Measurements from ENCODE around the gene ACBD6. TPM values are rescaled to one million over a fixed set of nuclear protein-coding genes. Genes with fewer than 3 reads are reported as not detected.

Gene ACBD6
- total and polyA plus RNA-seq, 2 of the 4 experiments (the other 2 are of a cell fraction): 52.5 to 59.1 TPM

DNA sequence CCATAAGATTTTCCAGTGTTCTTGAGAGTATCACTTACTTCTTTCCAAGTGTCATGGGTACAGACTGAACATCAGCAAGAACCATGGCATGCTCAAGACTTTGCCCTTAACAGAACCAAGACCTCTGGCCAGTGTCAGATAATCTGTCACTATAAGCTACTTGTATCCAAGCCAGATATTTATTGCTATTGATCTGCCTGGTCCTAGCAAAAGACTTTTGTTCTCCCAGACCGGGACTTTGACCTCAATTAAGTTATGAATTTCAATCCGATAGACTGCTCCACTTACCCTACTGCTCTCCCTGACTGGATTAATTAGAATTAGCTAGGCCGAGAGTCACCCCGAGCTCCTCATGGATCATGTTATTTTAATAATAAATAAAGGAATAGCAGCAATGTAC is 129.6 kb downstream of the ACBD6 start:
- intact Hi-C loops (cut with micrococcal nuclease) (no loop called here), dilution Hi-C loops (cut with HindIII; ENCODE audit: low sequenced_read_pairs, unreplicated experiment) (no loop called here), in situ Hi-C loops (cut with MboI; ENCODE audit: low sequenced_read_pairs) (no loop called here)
- ChIA-PET POLR2A (ENCODE audit: unreplicated experiment) (no interaction called here), CTCF (interaction anchor here (0.6 kb wide), 2 partner anchors 49 to 128 kb away, joined by 3 to 4 read pairs; no protein-coding TSS in a partner anchor)
- no peak overlapping the region for H2AFZ ChIP-seq (replicated peaks; ENCODE audit: low read length, poor library complexity)
- no peak overlapping the region for H4K91ac ChIP-seq (ENCODE audit: insufficient read depth, low read depth, low read length)
- H3K27ac ChIP-seq (ENCODE audit: insufficient read depth, low read length): no peak overlapping the region
- H3K4ac ChIP-seq (ENCODE audit: low read depth, low read length): no peak overlapping the region
- H3K36me3 ChIP-seq (ENCODE audit: control insufficient read depth, insufficient read depth, low read length): no peaks in the 10 kb centered on the region
- no peaks in the 10 kb centered on the region for H3K27me3 ChIP-seq (ENCODE audit: control insufficient read depth, insufficient read depth, low read length)
- H3K18ac ChIP-seq (ENCODE audit: low read depth, low read length): no peak overlapping the region
- H4K8ac ChIP-seq (ENCODE audit: low read depth in 2 of 2, low read length in 2 of 2): no peak overlapping the region
- no peak overlapping the region for H4K5ac ChIP-seq (ENCODE audit: low read depth, low read length)
- peaks cover 4% of the 10 kb centered on the region for H3K9me1 ChIP-seq (ENCODE audit: insufficient read depth, low read length)
- no peak overlapping the region for H2BK15ac ChIP-seq (ENCODE audit: low read depth, low read length)
- no peak overlapping the region for H3K23ac ChIP-seq (ENCODE audit: low read depth, low read length)
- TF ChIP-seq MXI1 (IDR thresholded peaks at IDR 0.05; ENCODE audit: borderline replicate concordance, low read depth, low read length): no peak
- no peak for TF ChIP-seq FOS (IDR thresholded peaks at IDR 0.05; ENCODE audit: low read depth, low read length)
- TF ChIP-seq, protein P1, sequence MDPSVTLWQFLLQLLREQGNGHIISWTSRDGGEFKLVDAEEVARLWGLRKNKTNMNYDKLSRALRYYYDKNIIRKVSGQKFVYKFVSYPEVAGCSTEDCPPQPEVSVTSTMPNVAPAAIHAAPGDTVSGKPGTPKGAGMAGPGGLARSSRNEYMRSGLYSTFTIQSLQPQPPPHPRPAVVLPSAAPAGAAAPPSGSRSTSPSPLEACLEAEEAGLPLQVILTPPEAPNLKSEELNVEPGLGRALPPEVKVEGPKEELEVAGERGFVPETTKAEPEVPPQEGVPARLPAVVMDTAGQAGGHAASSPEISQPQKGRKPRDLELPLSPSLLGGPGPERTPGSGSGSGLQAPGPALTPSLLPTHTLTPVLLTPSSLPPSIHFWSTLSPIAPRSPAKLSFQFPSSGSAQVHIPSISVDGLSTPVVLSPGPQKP (IDR thresholded peaks at IDR 0.05; ENCODE audit: borderline replicate concordance, low read depth, low read length): no peak
- TF ChIP-seq RFX5 (IDR thresholded peaks at IDR 0.05; ENCODE audit: low read depth, low read length): no peak
- TF ChIP-seq, protein P2, sequence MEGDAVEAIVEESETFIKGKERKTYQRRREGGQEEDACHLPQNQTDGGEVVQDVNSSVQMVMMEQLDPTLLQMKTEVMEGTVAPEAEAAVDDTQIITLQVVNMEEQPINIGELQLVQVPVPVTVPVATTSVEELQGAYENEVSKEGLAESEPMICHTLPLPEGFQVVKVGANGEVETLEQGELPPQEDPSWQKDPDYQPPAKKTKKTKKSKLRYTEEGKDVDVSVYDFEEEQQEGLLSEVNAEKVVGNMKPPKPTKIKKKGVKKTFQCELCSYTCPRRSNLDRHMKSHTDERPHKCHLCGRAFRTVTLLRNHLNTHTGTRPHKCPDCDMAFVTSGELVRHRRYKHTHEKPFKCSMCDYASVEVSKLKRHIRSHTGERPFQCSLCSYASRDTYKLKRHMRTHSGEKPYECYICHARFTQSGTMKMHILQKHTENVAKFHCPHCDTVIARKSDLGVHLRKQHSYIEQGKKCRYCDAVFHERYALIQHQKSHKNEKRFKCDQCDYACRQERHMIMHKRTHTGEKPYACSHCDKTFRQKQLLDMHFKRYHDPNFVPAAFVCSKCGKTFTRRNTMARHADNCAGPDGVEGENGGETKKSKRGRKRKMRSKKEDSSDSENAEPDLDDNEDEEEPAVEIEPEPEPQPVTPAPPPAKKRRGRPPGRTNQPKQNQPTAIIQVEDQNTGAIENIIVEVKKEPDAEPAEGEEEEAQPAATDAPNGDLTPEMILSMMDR (conservative IDR thresholded peaks at IDR 0.05; ENCODE audit: low read depth, low read length): no peak
- TF ChIP-seq CEBPB (IDR thresholded peaks at IDR 0.05; ENCODE audit: low read depth, low read length): no peak
- no peak for TF ChIP-seq POLR2A (IDR thresholded peaks at IDR 0.05; ENCODE audit: low read depth, low read length)
- TF ChIP-seq SMC3 (IDR thresholded peaks at IDR 0.05; ENCODE audit: low read depth, low read length): no peak
- TF ChIP-seq MAZ (IDR thresholded peaks at IDR 0.05; ENCODE audit: borderline replicate concordance, low read depth, low read length): no peak
- TF ChIP-seq NFE2L2 (IDR thresholded peaks at IDR 0.05; ENCODE audit: low read depth, low read length): no peak
- no peak for TF ChIP-seq RCOR1 (IDR thresholded peaks at IDR 0.05; ENCODE audit: insufficient replicate concordance, low read length)
- no peak for TF ChIP-seq BHLHE40 (IDR thresholded peaks at IDR 0.05; ENCODE audit: low read depth, low read length)
- no peak for TF ChIP-seq MAFK (IDR thresholded peaks at IDR 0.05; ENCODE audit: low read depth, low read length)
- TF ChIP-seq, protein P3, sequence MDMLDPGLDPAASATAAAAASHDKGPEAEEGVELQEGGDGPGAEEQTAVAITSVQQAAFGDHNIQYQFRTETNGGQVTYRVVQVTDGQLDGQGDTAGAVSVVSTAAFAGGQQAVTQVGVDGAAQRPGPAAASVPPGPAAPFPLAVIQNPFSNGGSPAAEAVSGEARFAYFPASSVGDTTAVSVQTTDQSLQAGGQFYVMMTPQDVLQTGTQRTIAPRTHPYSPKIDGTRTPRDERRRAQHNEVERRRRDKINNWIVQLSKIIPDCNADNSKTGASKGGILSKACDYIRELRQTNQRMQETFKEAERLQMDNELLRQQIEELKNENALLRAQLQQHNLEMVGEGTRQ (IDR thresholded peaks at IDR 0.05; ENCODE audit: low read depth, low read length): no peak
- TF ChIP-seq CHD1 (IDR thresholded peaks at IDR 0.05; ENCODE audit: low read depth, low read length): no peak
- no peak for TF ChIP-seq RAD21 (IDR thresholded peaks at IDR 0.05; ENCODE audit: low read length)
- no peak overlapping the region for H3K56ac ChIP-seq (ENCODE audit: extremely low read depth, insufficient read depth, low read length)
- peaks cover 10 to 27% of the 10 kb centered on the region in 2 experiments for H3K79me1 ChIP-seq (ENCODE audit: low read depth in 1 of 2, low read length in 2 of 2)
- H3K9me3 ChIP-seq (ENCODE audit: control insufficient read depth, insufficient read depth, low read length): no peaks in the 10 kb centered on the region
- no TSS peak for BruUV-seq (replicated peaks)
- no peak overlapping the region for H2BK5ac ChIP-seq (ENCODE audit: low read depth, low read length, poor library complexity, severe bottlenecking)
- H2AK5ac ChIP-seq (ENCODE audit: low read depth, low read length): no peak overlapping the region
- DNase-seq (no peak), ATAC-seq (ENCODE audit: low read depth) (no peak)
- WGBS, 2 experiments (ENCODE audit: extremely low coverage in 2 of 2, insufficient read length in 1 of 2): no CpG with 5 or more reads among the region's 4 CpGs
- no peak overlapping the region for H3K4me2 ChIP-seq (ENCODE audit: low read depth, low read length)
- no peak overlapping the region for H3K14ac ChIP-seq (replicated peaks; ENCODE audit: low read depth, low read length)
- H3K9ac ChIP-seq (ENCODE audit: low read depth, low read length): no peak overlapping the region
- 0 out of 2 replicates have a peak, but pooled peaks cover 2% of the 10 kb centered on the region for H3K4me1 ChIP-seq (ENCODE audit: control insufficient read depth, insufficient read depth, low read length)
- H2BK20ac ChIP-seq (ENCODE audit: low read depth, low read length): no peak overlapping the region
- no peaks in the 10 kb centered on the region; the same call in 1 of the 2 replicates for H4K20me1 ChIP-seq (ENCODE audit: insufficient read depth, low read length)
- H2BK120ac ChIP-seq (ENCODE audit: low read depth, low read length): no peak overlapping the region
- no peak overlapping the region for H3K4me3 ChIP-seq (ENCODE audit: insufficient read depth, low read depth, low read length)
- H2AK9ac ChIP-seq (replicated peaks; ENCODE audit: low read depth, low read length, poor library complexity): no peak overlapping the region
